WERI-Rb-1 (cell line): ENCODE measurements around the gene ZNF511.

ENCODE experiments used
- DNase-seq: peaks from one replicate; pipeline ENCODE4 v3.0.0-alpha.2; 2020
- H3K27ac ChIP-seq: fragments of 250-450 bp; sonication (Bioruptor Pico); 2 replicates; pipeline ENCODE4 v1.5.1; 2020; ENCODE audit warnings: mild to moderate bottlenecking, moderate library complexity
- H3K27me3 ChIP-seq: fragments of 250-450 bp; sonication (Bioruptor Pico); 2 replicates; pipeline ENCODE4 v1.5.1; 2021; ENCODE audit warnings: mild to moderate bottlenecking, low read depth, moderate library complexity; ENCODE audit not compliant: insufficient read depth, severe bottlenecking
- H3K36me3 ChIP-seq: fragments of 250-450 bp; sonication (Bioruptor Pico); 2 replicates; pipeline ENCODE4 v1.5.1; 2020; ENCODE audit warnings: mild to moderate bottlenecking, moderate library complexity
- H3K4me3 ChIP-seq: 2 replicates; pipeline ENCODE4 v1.5.1; 2011; ENCODE audit warnings: low read depth, mild to moderate bottlenecking, control low read depth, low read length
- H3K9me3 ChIP-seq: fragments of 250-450 bp; sonication (Bioruptor Pico); 2 replicates; pipeline ENCODE4 v1.5.1; 2021; ENCODE audit warnings: mild to moderate bottlenecking, moderate library complexity; ENCODE audit not compliant: severe bottlenecking
- CTCF ChIP-seq: IDR thresholded peaks from 2 replicates; pipeline ENCODE4 v1.5.1; 2011; ENCODE audit warnings: low read depth, mild to moderate bottlenecking, control low read depth, inconsistent platforms, low read length

ZNF511 gene

GRCh38 chr10:133354672-133355240 is 46.0 kb downstream of the ZNF511 start:
- H3K27ac ChIP-seq, result no peak overlapping the region
- H3K36me3 ChIP-seq, result no peaks in the 10 kb centered on the region
- no peaks in the 10 kb centered on the region for H3K27me3 ChIP-seq
- H3K9me3 ChIP-seq, result no peaks in the 10 kb centered on the region
- DNase-seq, result no peak
- TF ChIP-seq CTCF, result no peak
- no peak overlapping the region for H3K4me3 ChIP-seq

- no peak for DNase-seq
- no peaks in the 10 kb centered on the region for H3K27me3 ChIP-seq
- no peak for TF ChIP-seq CTCF
- H3K4me3 ChIP-seq, result no peak overlapping the region
- H3K36me3 ChIP-seq, result no peaks in the 10 kb centered on the region
- H3K9me3 ChIP-seq, result no peaks in the 10 kb centered on the region
- H3K27ac ChIP-seq, result no peak overlapping the region
Observed at GRCh38 chr10:133355266-133355665, 46.6 kb downstream of the ZNF511 start.

- no peaks in the 10 kb centered on the region for H3K9me3 ChIP-seq
- no peaks in the 10 kb centered on the region for H3K36me3 ChIP-seq
- H3K4me3 ChIP-seq, result no peak overlapping the region
- H3K27ac ChIP-seq, result no peak overlapping the region
- no peak for TF ChIP-seq CTCF
- no peak for DNase-seq
- H3K27me3 ChIP-seq, result no peaks in the 10 kb centered on the region
Observed at GRCh38 chr10:133355991-133356390, 47.3 kb downstream of the ZNF511 start.

- no peaks in the 10 kb centered on the region for H3K27me3 ChIP-seq
- H3K9me3 ChIP-seq, result no peaks in the 10 kb centered on the region
- H3K27ac ChIP-seq, result no peak overlapping the region
- TF ChIP-seq CTCF, result no peak
- no peak overlapping the region for H3K4me3 ChIP-seq
- H3K36me3 ChIP-seq, result peaks cover 3% of the 10 kb centered on the region
- no peak for DNase-seq
Observed at GRCh38 chr10:133356549-133357284, 48.0 kb downstream of the ZNF511 start.

GRCh38 chr10:133357285-133358161 is 48.8 kb downstream of the ZNF511 start, which contains the start of gene FUOM:
FUOM (minus strand) TSS chr10:133358019; CDS start chr10:133358007, 12 bp downstream.
- no peaks in the 10 kb centered on the region for H3K9me3 ChIP-seq
- no peaks in the 10 kb centered on the region for H3K27me3 ChIP-seq
- DNase-seq, result no peak
- no peak for TF ChIP-seq CTCF
- H3K36me3 ChIP-seq, result peaks cover 11% of the 10 kb centered on the region
- H3K27ac ChIP-seq, result no peak within 1 kb of the TSS
- no peak within 1 kb of the TSS for H3K4me3 ChIP-seq
